ENCODE data around the gene HNRNPM. TPM values are rescaled to one million over a fixed set of nuclear protein-coding genes. Genes with fewer than 3 reads are reported as not detected.

Gene HNRNPM
- polyA plus RNA-seq, 1 experiment, result 81.6 TPM

GRCh38 chr19:8463365-8463764 is 18.6 kb downstream of the HNRNPM start:
- TF ChIP-seq CTCF (IDR thresholded peaks at IDR 0.05; ENCODE audit: insufficient read depth, low read depth, low read length), result no peak
- H3K4me3 ChIP-seq (ENCODE audit: low read depth, low read length), result no peak overlapping the region
- no peaks in the 10 kb centered on the region for H3K27me3 ChIP-seq (ENCODE audit: control insufficient read depth, insufficient read depth, low read length)
- ChIA-PET POLR2A (no interaction called here), CTCF (interaction anchor here (0.9 to 1.9 kb wide), 3 partner anchors 15 to 110 kb away, joined by 4 to 10 read pairs (median 4); no protein-coding TSS in a partner anchor)
- no peak for DNase-seq (ENCODE audit: low read depth)
- H3K36me3 ChIP-seq (ENCODE audit: control insufficient read depth, insufficient read depth, low read length), result peaks cover 16% of the 10 kb centered on the region

- ChIA-PET CTCF (interaction anchor here (1.0 kb wide), 1 partner anchor 105 kb away, joined by 5 read pairs; no protein-coding TSS in a partner anchor), POLR2A (no interaction called here)
- no peak overlapping the region for H3K4me3 ChIP-seq (ENCODE audit: low read depth, low read length)
- no peak for DNase-seq (ENCODE audit: low read depth)
- no peaks in the 10 kb centered on the region for H3K27me3 ChIP-seq (ENCODE audit: control insufficient read depth, insufficient read depth, low read length)
- peaks cover 26% of the 10 kb centered on the region for H3K36me3 ChIP-seq (ENCODE audit: control insufficient read depth, insufficient read depth, low read length)
- no peak for TF ChIP-seq CTCF (IDR thresholded peaks at IDR 0.05; ENCODE audit: insufficient read depth, low read depth, low read length)
Observed at GRCh38 chr19:8466018-8466417, 21.2 kb downstream of the HNRNPM start.

DNA sequence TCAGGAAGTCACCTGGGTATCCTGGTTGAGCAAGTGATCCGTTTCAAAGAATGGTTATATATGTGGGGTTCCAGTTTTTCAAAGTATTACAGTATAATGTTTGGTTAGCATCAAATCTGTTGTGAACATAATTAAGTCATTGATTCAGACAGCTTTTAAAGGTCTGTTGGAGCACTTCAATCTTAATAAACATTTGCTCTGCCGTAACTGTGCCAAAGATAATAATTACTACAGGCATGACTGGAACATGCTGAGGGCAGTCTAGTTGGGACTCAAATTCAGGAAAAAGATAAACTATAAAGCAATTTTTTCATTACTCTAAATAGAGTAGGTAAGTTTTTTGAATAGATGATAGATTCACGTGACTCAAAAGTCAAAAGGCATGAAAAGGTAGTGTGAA is 23.3 kb downstream of the HNRNPM start:
- H3K4me3 ChIP-seq (ENCODE audit: low read depth, low read length), result no peak overlapping the region
- ChIA-PET POLR2A (no interaction called here), CTCF (interaction anchor here (0.8 to 1.2 kb wide), 2 partner anchors 11 to 110 kb away, joined by 3 read pairs; no protein-coding TSS in a partner anchor)
- H3K36me3 ChIP-seq (ENCODE audit: control insufficient read depth, insufficient read depth, low read length), result peaks cover 36% of the 10 kb centered on the region
- no peak for TF ChIP-seq CTCF (IDR thresholded peaks at IDR 0.05; ENCODE audit: insufficient read depth, low read depth, low read length)
- no peaks in the 10 kb centered on the region for H3K27me3 ChIP-seq (ENCODE audit: control insufficient read depth, insufficient read depth, low read length)
- no peak for DNase-seq (ENCODE audit: low read depth)

- no peak for DNase-seq (ENCODE audit: low read depth)
- no peaks in the 10 kb centered on the region for H3K27me3 ChIP-seq (ENCODE audit: control insufficient read depth, insufficient read depth, low read length)
- no peak overlapping the region for H3K4me3 ChIP-seq (ENCODE audit: low read depth, low read length)
- ChIA-PET POLR2A (no interaction called here), CTCF (no interaction called here)
- TF ChIP-seq CTCF (IDR thresholded peaks at IDR 0.05; ENCODE audit: insufficient read depth, low read depth, low read length), result no peak
- peaks cover 31% of the 10 kb centered on the region for H3K36me3 ChIP-seq (ENCODE audit: control insufficient read depth, insufficient read depth, low read length)
Observed at GRCh38 chr19:8468761-8469373, 24.1 kb downstream of the HNRNPM start.

DNA sequence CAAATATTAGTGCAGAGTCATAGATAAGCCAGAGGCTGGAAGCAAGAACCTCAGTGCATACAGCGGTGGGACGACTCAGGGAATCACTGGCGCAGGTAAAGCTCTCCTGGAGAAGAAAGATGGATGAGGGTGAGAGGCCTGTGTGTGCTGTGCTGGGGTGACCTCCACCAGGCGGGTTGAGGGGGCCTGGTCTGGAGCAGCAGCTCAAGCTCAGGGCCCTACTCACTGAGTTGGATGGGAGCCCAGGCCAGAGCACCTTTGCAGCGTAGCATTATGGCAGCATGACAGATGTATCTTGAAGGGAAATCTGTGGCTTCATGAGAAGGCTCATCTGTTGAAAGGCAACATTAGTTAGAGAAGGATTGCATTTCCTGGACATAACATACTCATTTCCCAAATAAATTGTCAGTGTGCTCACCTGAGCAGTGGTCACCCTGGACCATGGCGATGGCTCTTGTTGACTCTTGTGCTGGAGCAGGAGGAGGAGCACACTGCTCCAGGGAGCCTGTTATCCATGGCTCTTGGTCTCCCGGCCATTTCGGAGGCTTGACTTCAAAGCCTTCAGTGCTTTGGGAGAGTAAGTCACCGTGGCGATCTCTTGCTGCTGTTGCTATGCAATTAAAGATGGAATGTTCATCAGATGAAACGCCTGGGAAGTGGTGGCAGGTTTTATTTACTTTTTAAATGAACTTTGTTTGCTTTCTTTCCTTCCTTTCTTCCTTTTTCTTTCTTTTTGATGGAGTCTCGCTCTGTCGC is 25.0 kb downstream of the HNRNPM start:
- peaks cover 29% of the 10 kb centered on the region for H3K36me3 ChIP-seq (ENCODE audit: control insufficient read depth, insufficient read depth, low read length)
- DNase-seq (ENCODE audit: low read depth), result no peak
- TF ChIP-seq CTCF (IDR thresholded peaks at IDR 0.05; ENCODE audit: insufficient read depth, low read depth, low read length), result no peak
- ChIA-PET CTCF (interaction anchor here (1.5 kb wide), 1 partner anchor 108 kb away, joined by 6 read pairs; no protein-coding TSS in a partner anchor), POLR2A (no interaction called here)
- no peaks in the 10 kb centered on the region for H3K27me3 ChIP-seq (ENCODE audit: control insufficient read depth, insufficient read depth, low read length)
- no peak overlapping the region for H3K4me3 ChIP-seq (ENCODE audit: low read depth, low read length)

All from BJ (cell line).